ENCODE measurements around the gene EZR. TPM values are rescaled to one million over a fixed set of nuclear protein-coding genes. Genes with fewer than 3 reads are reported as not detected.

The EZR gene
- total RNA-seq, 4 donors from 2014 or later: 60.9 to 480 (median 251) TPM

GRCh38 chr6:158764926-158765325 is 54.2 kb downstream of the EZR start:
- ATAC-seq (ENCODE audit: low FRiP score) (no peak), DNase-seq (ENCODE audit: low spot score) (no peak)
- no peak for TF ChIP-seq CTCF (IDR thresholded peaks at IDR 0.05)

DNA sequence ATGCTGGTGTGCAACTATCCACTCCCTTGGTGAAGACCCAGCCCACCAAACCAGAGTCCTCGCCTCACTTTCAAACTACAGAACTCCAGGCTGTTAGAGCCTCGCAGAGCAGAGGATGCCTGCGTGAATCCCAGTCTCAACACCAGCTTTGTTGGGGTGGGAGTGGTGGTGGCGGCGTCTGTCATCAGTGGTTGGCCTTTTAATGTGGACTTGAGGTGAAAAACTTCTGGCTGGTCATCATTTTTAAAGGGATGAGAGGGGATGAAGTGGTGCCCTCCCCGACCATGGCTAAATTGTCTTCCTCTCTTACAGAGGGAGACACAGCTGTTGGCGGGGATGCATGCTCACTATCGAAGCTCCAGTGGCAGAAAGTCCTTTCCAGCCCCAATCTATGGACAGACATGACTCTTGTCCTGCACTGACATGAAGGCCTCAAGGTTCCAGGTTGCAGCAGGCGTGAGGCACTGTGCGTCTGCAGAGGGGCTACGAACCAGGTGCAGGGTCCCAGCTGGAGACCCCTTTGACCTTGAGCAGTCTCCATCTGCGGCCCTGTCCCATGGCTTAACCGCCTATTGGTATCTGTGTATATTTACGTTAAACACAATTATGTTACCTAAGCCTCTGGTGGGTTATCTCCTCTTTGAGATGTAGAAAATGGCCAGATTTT is 54.9 kb downstream of the EZR start:
- no peak for ATAC-seq (ENCODE audit: low FRiP score)
- no peak for DNase-seq (ENCODE audit: low spot score)
- TF ChIP-seq CTCF (IDR thresholded peaks at IDR 0.05): no peak

DNA sequence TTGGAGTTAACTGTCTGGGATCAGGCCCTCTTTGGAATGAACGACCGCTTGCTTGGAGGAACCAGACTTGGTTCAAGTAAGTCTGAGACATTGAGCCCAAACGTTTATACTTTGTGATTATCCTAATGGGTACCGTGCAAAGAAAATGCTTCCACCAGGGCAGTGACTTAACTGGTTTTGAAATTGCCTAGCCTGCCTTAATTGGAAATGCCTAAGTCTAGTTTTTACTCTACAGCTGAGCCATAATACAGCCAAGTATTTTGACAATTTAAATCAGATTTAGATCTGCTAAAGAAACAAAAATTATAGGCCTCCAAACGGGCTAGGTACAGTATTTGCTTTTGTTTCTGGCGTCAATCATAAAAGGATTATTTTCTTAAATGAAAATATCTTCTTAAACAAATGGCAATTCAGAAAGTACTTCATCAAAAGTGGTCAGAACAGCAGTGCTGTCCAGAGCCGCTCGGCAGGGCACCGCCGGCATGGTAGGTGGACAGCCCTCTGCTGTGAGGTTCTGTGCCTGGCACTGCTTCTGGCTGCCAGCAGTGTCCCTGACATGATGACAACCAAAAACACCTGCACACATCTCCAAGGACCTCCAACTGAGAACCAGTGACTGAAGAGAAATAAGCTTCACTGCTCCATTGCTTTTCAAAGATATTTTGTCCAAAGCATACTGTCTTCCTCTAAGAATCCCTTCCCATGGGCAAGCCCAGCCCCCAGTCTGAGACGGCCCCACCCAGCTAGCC is 55.6 kb downstream of the EZR start:
- ATAC-seq (ENCODE audit: low FRiP score) (no peak), DNase-seq (ENCODE audit: low spot score) (no peak)
- no peak for TF ChIP-seq CTCF (IDR thresholded peaks at IDR 0.05)

DNA sequence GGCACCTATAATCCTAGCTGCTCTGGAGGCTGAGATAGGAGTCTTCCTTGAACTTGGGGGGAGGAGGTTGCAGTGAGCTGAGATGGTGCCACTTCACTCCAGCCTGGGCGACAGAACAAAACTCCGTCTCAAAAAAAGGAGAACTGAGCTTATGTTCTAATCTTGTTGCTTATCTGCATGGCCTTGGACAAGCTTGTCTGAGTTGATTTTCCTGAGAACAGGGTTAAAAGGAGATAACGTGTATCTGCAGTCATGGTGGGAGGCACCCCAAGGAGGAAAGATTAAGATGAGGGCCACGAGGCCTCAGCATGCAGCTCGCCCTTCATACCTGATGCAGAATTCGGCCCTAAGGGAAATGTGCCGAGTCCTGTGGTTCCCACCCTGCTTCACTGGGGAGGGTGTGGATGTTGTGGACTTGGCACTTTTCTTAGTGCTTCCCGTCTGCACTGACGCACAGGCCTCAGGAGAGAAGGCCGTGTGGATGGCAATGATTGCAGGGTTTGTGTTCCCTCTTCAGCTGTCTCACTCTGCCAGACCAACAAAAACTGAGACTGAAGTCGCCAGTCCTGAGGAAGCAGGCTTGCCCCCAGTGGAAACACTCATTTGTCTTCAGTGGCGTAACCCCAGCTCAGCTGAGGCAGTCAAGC is 56.3 kb downstream of the EZR start:
- ATAC-seq (ENCODE audit: low FRiP score) (no peak), DNase-seq (ENCODE audit: low spot score) (no peak)

DNA sequence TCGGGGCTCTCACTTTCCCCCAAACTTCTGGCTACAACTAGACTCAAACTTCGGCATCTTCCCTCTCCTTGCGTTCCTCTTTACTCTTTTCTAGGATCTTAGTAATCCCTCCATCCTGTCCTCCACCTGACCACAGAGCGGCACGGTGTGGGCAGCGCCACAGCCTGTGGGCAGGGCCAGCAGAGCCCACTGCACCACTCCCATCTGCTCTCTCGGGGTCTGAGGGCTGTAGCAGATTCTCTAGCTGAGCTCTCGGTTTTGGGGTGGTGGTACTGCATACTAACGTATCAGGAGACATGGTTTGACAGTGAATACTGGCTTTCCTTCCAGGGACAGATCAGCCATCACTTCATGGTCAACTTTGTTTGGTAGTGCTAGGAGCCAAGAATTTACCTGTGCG is 57.4 kb downstream of the EZR start:
- TF ChIP-seq CTCF (IDR thresholded peaks at IDR 0.05): no peak
- ATAC-seq (ENCODE audit: low FRiP score) (no peak), DNase-seq (ENCODE audit: low spot score) (no peak)

More for the DNA sequence above, 56.3 kb downstream of the EZR start:
- TF ChIP-seq CTCF (IDR thresholded peaks at IDR 0.05): no peak

DNA sequence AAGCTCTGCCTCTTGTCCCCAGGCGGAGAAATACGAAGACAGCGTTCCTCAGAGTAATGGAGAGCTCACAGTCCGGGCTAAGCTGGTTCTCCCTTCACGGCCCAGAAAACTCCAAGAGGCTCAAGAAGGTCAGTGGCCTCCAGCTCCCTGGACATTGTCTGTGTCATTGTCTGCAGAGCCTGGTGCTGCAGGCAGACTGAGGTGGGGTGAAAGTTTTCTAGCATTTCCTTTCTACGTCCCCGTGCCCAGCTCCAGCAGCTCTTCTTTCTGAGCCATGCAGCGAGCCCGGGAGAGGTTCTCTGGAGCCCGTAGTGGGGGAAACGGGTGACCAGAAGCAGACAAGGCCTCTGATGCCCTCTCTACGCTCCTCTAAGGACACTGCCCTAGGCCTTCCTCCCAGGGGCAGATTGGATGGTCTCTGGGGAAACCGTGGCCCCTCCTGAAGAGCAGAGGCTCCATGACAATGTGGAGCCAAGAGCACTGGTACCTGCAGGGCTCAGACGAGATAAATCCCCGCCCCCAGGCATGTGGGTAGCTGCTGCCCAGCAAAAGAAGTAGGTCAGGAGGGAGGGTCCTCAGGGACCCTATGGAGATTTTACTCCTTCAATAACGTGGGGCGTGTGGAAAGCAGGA is 58.4 kb downstream of the EZR start:
- TF ChIP-seq CTCF (IDR thresholded peaks at IDR 0.05): no peak
- DNase-seq (ENCODE audit: low spot score) (no peak), ATAC-seq (ENCODE audit: low FRiP score) (no peak)
